ENCODE measurements around the gene BPTF.

GRCh38 chr17:67922503-67922902, 97.2 kb downstream of the BPTF start:
- no peak for TF ChIP-seq EZH2 (IDR thresholded peaks at IDR 0.05; ENCODE audit: borderline replicate concordance)
- TF ChIP-seq CTCF (IDR thresholded peaks at IDR 0.05; ENCODE audit: poor library complexity): no peak
- no peak for TF ChIP-seq EZH2phosphoT487 (IDR thresholded peaks at IDR 0.05; ENCODE audit: low read depth, severe bottlenecking, unreplicated experiment)
